ENCODE data around the gene PRORP.
"Not testable (repeated sequence)": the region's sequence is repeated elsewhere in the genome, so short reads cannot be mapped to it uniquely, and the experiment has no call there.

PRORP gene

DNA sequence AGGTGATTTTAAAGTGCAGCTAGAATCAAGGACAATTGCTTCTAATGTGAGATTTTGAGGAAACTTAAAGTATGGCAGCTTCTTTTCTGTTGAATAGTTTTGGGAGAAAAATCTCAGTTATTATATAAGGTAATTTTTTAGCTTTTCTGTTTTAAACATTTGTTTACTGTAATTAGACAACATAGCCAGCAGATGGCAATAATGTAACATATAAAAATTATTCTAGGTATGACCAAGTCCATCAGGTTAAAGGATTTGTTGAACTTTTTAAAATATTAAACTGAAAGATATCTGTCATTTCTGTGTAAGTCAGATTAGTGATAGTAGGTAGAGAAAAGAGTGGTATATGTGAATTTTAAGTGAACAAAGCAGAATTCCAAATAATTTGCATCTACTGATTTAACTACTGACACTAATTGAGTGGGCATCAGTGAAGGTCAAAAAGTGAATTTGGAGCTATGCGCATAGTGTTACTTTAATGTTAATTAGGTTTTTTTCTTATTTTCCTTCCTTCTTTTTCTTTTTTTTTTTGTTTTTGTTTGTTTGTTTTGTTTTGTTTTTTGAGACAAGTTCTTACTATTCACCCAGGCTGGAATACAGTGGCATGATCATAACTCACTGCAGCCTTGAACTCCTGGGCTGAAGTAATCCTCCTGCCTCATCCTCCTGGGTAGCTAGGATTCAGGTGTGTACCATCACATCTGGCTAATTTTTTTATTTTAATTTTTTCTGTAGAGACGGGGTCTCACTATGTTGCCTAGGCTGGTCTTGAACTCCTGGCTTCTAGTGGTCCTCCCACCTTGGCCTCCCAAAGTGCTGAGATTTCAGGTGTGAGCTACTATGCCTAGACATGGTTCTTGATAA, 18.6 kb downstream of the PRORP start:
- ATAC-seq = no peak

DNA sequence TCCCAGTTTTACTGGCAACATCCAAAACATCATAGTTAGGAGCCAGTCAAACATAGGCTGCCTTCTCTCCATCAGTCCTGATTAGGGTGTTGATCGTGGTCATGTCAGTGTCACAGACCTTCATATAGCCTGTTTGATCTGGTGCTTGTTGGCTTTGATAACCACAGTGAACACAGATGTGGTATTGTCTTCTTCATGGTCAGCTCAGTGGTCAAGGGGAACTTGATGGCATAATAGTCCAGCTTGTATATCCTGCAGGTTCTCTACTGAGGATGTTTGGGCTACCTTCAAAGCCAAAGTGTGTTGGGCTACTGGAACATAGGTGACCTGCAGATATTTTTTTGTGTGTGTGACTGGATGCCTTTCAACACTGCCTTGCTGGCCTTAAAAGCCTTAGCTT, 21.7 kb downstream of the PRORP start:
- ATAC-seq = no peak

- ATAC-seq = no peak
These were observed 24.4 kb downstream of the PRORP start for GRCh38 chr14:35146711-35147149.

GRCh38 chr14:35147186-35147585, 24.8 kb downstream of the PRORP start:
- no peak for ATAC-seq

DNA sequence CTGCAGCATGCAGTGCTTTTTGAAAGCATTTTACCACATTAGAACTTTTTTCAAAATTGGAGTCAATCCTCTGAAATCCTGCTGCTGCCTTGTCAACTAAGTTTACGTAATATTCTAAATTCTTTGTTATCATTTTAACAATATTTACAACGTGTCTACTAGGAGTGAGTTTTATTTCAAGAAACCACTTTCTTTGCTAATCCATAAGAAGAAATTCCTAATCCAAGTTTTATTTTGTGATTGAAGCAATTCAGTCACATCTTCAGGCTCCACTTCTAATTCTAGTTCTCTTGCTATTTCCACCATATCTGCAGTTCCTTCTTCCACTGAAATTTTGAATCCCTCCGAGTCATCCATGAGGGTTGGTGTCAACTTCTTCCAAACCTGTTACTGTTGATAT, 25.4 kb downstream of the PRORP start:
- no peak for ATAC-seq

DNA sequence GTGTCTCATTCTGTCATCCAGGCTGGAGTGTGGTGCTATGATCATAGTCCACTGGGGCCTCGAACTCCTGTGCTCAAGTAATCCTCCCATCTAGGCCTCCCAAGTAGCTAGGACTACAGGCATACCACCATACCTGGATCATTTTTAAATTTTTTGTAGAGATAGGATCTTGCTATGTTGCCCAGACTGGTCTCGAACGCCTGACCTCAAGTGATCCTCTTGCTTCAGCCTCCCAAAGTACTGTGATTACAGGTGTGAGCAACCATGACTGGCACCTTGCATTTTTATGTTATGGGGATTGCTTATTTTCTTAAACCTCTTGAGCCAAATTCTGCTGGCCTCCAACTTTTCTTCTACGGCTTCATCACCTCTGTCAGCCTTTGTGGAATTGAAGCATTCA, 26.9 kb downstream of the PRORP start:
- ATAC-seq = no peak

GRCh38 chr14:35152531-35152930, 30.2 kb downstream of the PRORP start:
- ATAC-seq = not testable (repeated sequence)

DNA sequence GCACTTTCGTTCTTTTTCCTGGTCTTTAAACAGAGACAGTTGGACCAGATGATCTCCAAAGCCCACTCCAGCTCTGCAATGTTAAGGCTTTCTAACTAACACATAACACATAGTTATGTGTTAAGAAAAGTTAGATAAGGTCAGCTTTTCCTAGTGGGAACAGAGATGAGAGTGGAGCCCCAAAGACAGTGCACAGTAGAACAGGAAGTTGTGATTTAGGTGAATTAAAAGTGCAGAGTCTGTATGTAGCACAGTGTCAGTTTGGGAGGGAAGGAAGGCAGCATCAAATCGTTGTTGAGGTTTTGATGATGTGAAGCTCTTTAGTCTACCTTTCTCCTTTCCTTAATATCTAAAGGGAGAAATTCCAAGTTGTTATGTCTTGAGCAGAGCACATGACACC, 31.7 kb downstream of the PRORP start:
- no peak for ATAC-seq

- ATAC-seq = no peak
These were observed 33.6 kb downstream of the PRORP start for GRCh38 chr14:35155962-35156361.

- no peak for ATAC-seq
These were observed 36.1 kb downstream of the PRORP start for GRCh38 chr14:35158491-35158890.

DNA sequence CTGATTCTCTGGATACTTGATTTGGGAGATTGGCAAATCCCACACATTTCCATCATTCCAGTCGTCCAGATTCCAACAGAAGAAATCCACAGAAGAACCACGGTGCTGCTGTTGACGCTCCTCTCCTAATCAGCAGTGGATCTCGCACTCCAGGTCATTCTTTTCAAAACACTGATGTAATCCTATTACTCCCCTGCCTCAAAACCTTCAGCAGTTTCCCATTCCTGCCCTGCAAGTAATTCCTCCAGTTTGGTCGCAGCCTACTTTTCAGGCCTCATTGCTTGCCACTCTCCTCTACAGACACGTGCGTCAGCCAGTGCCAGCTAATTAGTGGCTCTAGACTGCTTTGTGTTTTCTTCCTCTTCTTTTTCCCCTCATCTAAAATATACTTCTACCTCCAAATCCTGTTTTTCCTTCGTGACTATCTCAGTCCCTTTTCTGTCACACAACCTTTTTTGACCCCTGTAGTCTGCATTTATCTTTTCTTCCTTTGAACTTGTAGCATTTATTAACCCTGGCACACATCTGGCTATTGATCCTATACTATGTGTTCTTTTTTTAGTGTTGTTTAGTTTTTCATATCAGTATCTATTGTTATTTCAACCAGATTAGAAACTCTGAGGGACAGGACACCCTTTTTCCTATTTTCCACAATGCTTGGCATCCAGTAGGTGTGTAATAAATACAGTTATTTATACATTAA, 36.8 kb downstream of the PRORP start:
- ATAC-seq = no peak

DNA sequence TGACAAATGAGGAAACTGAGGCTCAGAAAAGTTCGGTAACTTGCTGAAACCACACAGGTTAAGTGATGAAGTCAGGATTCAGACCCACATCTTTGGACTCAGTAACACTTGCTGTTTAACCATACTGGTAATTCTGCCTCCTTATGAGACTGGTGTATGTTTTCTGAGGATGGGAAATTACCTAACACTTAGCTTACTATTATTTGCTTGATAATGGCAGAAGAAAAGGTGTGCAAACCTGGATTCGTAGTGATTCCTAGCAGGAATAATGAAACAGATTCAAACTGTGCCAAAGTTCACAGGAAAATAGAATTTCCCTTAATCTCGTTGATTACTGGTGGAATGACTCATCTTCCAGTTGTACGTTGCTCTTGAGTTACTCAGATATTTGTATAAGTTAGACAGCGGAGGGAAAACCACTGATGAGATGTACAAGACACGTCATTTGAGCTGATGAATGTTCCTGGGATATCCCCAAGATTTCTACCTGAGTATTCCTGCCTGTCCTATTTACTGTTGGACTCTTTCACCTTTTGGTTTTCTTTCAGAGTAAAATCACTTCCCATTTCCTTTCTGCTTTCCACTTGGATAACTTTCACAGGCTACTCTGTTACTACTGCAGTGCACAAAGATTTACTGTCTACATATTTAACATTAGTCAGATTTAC, 37.5 kb downstream of the PRORP start:
- peak; percentile 63 to 81 for ATAC-seq

DNA sequence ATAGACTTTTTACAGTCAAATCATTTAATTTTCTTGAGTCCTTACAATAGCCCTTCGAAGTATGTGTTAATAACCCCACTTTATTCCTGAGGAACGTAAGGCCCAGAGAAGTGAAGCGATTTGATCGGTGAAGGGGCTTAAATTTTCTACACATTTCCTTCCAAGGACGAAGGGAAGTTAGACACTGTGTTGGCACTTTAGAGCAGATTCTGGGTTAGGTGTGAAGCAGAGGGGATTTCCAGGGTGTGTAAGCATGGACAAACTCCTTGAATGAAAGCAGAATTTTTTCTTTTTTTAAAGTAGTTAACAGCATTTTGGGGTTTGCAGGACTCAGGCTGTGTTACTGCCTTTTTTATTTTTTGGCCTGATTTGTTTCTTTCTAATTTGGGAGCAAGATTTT, 38.9 kb downstream of the PRORP start:
- peak; percentile 72 to 74 for ATAC-seq

GRCh38 chr14:35163384-35163783, 41.0 kb downstream of the PRORP start:
- no peak for ATAC-seq

GRCh38 chr14:35164849-35165248, 42.5 kb downstream of the PRORP start:
- no peak for ATAC-seq

DNA sequence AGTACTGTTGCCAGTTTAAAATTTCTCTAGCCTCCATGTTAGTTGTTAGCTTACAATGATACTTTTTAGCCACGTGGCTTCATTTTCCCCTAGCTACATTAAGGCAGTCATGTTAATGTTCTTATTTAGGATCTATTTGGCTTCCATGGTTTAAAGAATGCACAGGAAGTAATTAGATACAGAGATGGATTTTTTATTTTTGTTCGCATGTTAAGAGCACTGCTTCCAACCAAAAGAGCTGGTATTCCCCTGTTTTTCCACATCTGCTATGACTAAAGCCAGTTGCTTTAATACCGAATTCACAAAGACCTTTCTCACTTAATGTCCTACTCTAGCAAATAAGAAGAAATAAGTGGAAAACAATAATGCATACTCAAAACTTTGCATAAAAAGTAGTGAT, 45.1 kb downstream of the PRORP start:
- ATAC-seq = no peak
